Fibroblast of lung (primary cell): ENCODE data around the gene SFTA2.

Experiments
- EZH2 ChIP-seq: IDR thresholded peaks from 2 replicates; pipeline ENCODE4 v1.5.1; 2012; ENCODE audit warnings: low read length, control low read depth, mild to moderate bottlenecking; ENCODE audit errors: missing control alignments
- TF ChIP-seq, protein P1 (sequence below), 2 donors: IDR thresholded peaks in 1 of 2; conservative IDR thresholded peaks in 1 of 2; 1 replicate in 1 of 2; 2 replicates in 1 of 2; pipeline ENCODE4 v1.5.1; 2011 to 2012; ENCODE audit warnings: low read length in 2 of 2, control low read depth in 1 of 2, inconsistent platforms in 1 of 2, low read depth in 1 of 2, mild to moderate bottlenecking in 1 of 2

DNA sequence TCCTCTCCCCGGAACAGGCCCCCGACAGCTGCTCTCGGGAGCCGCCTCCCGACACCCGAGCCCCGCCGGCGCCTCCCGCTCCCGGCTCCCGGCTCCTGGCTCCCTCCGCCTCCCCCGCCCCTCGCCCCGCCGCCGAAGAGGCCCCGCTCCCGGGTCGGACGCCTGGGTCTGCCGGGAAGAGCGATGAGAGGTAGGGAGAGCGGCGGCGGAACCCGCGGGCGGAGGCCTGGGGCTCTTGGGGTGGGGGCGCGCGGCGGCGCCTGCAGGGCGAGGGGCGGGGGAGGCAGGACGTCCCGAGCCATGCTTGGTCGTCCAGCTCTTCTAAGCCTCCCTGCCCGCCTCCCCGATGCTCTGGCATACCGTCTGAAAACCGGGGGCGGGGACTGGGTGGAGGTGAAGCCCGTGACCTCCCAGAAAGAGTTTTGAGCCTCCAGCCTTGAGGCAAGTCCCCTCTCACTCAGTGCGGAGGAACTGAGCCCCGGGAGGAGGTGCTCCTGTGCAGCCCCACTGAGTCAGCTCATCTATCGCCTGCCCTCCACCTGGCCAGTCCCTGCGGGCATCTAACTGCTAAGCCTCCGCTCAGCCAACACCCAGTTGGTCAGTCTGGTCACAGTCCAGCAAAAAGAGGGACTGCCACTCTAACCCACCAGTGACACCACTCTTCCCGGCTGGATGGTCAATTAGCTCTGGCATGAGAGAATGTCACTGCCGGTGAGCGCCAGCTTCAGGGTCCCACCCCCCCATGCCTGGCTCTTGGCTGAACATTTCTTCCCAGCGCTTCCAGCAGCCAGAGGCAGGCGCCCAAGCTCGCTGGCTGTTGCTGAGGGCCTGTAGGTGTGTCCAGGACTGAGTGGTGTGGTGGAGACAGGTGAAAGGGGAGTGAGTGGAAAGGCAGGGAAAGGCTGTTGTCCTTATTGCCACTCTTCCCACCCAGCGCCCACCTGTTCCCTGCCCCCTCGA, 47.2 kb downstream of the SFTA2 start:
- TF ChIP-seq, protein P1, sequence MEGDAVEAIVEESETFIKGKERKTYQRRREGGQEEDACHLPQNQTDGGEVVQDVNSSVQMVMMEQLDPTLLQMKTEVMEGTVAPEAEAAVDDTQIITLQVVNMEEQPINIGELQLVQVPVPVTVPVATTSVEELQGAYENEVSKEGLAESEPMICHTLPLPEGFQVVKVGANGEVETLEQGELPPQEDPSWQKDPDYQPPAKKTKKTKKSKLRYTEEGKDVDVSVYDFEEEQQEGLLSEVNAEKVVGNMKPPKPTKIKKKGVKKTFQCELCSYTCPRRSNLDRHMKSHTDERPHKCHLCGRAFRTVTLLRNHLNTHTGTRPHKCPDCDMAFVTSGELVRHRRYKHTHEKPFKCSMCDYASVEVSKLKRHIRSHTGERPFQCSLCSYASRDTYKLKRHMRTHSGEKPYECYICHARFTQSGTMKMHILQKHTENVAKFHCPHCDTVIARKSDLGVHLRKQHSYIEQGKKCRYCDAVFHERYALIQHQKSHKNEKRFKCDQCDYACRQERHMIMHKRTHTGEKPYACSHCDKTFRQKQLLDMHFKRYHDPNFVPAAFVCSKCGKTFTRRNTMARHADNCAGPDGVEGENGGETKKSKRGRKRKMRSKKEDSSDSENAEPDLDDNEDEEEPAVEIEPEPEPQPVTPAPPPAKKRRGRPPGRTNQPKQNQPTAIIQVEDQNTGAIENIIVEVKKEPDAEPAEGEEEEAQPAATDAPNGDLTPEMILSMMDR (conservative IDR thresholded peaks at IDR 0.05 in 1 of 2, IDR thresholded peaks at IDR 0.05 in 1 of 2; ENCODE audit: low read depth in 1 of 2, low read length in 2 of 2), result no peak
- no peak for TF ChIP-seq EZH2
